HEK293 (cell line): ENCODE measurements around the gene DISP3.

Experiments
- ZNF274 ChIP-seq, 2 experiments: fragments of 200-500 bp in 1 of 2; fragments of 450-650 bp in 1 of 2; sonication (Bioruptor generic) in 1 of 2; formaldehyde crosslinking in 1 of 2; IDR thresholded peaks; 2 replicates each; pipeline versions ENCODE4 v1.5.1 to v1.6.1; 2014 to 2016; ENCODE audit warnings: borderline replicate concordance in 1 of 2, inconsistent platforms in 1 of 2, low read length in 1 of 2, missing biosample characterization in 1 of 2, missing genetic modification characterization in 1 of 2
- TF ChIP-seq, protein P1 (sequence below): fragments of 450-650 bp; formaldehyde crosslinking; IDR thresholded peaks from 2 replicates; pipeline ENCODE4 v1.5.1; 2016; ENCODE audit warnings: missing biosample characterization, missing genetic modification characterization

DNA sequence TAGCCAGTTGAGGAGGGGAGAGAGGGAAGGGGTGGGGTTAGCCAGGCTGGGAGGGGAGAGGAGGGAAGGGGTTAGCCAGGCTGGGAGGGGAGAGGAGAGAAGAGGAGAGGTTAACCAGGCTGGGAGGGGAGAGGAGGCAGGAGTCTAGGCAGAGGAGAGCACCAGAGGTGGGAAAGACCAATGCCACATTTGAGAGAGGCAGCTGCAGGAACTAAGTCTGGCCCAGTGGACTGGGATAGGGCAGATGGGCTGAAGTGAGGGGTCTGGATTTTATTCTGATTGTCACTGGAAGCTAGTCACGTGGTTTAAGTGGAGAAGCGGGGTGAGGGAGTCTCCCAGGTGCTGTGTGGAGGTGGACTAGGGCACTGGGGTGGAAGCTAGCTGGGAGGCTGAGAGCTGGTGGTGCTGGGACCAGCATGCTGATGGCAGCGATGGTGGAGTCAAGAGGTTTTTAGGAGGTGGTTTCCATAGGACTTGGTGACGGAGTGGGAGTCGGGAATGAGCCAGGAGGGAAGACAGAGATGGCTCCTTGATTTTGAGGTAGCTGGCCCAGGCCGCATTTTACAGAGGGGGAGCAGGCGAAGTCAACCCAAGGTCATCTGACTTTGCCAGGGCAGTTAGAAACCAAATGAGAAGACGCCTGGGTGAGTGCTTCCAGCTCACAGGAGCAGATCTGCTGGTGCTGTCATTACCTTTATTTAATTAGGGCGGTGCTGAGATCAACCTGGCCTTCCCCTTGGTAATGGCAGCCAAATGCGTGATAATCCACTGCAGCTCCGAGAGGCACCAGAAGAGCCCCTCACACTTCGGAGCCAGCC, 42.8 kb downstream of the DISP3 start:
- no peak for TF ChIP-seq ZNF274 (IDR thresholded peaks at IDR 0.05; ENCODE audit: low read length)
- TF ChIP-seq ZNF274 (tag by site-specific recombination; IDR thresholded peaks at IDR 0.05; ENCODE audit: borderline replicate concordance) = no peak
- TF ChIP-seq, protein P1, sequence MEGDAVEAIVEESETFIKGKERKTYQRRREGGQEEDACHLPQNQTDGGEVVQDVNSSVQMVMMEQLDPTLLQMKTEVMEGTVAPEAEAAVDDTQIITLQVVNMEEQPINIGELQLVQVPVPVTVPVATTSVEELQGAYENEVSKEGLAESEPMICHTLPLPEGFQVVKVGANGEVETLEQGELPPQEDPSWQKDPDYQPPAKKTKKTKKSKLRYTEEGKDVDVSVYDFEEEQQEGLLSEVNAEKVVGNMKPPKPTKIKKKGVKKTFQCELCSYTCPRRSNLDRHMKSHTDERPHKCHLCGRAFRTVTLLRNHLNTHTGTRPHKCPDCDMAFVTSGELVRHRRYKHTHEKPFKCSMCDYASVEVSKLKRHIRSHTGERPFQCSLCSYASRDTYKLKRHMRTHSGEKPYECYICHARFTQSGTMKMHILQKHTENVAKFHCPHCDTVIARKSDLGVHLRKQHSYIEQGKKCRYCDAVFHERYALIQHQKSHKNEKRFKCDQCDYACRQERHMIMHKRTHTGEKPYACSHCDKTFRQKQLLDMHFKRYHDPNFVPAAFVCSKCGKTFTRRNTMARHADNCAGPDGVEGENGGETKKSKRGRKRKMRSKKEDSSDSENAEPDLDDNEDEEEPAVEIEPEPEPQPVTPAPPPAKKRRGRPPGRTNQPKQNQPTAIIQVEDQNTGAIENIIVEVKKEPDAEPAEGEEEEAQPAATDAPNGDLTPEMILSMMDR (tag by site-specific recombination) = no peak
